Keratinocyte (primary cell): ENCODE measurements around the gene STIP1.

Experiments
- EZH2 ChIP-seq: IDR thresholded peaks from one replicate; pipeline ENCODE4 v1.6.1; 2012; ENCODE audit warnings: inconsistent platforms, mild to moderate bottlenecking, low read length, moderate library complexity
- TF ChIP-seq, protein P1 (sequence below), 3 experiments: IDR thresholded peaks in 1 of 3; conservative IDR thresholded peaks in 1 of 3; optimal IDR thresholded peaks in 1 of 3; 2 replicates in 2 of 3; 3 replicates in 1 of 3; pipeline versions ENCODE3 to v1.5.1; 2011; ENCODE audit warnings: low read length in 3 of 3, mild to moderate bottlenecking in 3 of 3, moderate library complexity in 2 of 3, control low read depth in 1 of 3, inconsistent platforms in 1 of 3; ENCODE audit not compliant: insufficient read depth in 2 of 3; ENCODE audit errors: extremely low read depth in 1 of 3

DNA sequence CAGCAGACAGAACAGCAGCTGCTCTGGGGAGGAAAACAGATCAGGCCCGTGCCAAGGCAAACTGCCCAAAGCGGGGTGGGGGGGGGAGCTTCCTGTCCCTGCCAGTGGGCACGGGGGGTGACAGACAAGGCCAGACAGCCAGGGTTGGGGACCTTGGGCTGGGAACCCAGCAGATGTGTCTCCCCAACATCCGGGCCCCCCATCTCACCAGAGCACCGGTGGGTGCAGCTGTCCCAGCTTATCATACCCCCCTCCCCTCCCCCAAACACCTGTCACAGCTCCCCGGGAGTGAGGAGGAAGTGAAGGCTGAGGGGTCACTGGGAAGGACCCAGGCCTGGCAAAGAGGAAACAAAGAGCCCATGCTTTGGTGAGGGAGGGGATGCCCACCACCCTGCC lies 59.4 kb downstream of the STIP1 start:
- TF ChIP-seq, protein P1, sequence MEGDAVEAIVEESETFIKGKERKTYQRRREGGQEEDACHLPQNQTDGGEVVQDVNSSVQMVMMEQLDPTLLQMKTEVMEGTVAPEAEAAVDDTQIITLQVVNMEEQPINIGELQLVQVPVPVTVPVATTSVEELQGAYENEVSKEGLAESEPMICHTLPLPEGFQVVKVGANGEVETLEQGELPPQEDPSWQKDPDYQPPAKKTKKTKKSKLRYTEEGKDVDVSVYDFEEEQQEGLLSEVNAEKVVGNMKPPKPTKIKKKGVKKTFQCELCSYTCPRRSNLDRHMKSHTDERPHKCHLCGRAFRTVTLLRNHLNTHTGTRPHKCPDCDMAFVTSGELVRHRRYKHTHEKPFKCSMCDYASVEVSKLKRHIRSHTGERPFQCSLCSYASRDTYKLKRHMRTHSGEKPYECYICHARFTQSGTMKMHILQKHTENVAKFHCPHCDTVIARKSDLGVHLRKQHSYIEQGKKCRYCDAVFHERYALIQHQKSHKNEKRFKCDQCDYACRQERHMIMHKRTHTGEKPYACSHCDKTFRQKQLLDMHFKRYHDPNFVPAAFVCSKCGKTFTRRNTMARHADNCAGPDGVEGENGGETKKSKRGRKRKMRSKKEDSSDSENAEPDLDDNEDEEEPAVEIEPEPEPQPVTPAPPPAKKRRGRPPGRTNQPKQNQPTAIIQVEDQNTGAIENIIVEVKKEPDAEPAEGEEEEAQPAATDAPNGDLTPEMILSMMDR (optimal IDR thresholded peaks at IDR 0.05 in 1 of 3, IDR thresholded peaks at IDR 0.05 in 1 of 3, conservative IDR thresholded peaks at IDR 0.05 in 1 of 3; ENCODE audit: extremely low read depth in 1 of 3, insufficient read depth in 2 of 3, low read length in 3 of 3): no peak
- no peak for TF ChIP-seq EZH2
